ENCODE measurements around the gene IGHMBP2. TPM values are rescaled to one million over a fixed set of nuclear protein-coding genes. Genes with fewer than 3 reads are reported as not detected.

IGHMBP2 gene
- total RNA-seq, 1 donor from 2014 or later: 20.3 TPM

DNA sequence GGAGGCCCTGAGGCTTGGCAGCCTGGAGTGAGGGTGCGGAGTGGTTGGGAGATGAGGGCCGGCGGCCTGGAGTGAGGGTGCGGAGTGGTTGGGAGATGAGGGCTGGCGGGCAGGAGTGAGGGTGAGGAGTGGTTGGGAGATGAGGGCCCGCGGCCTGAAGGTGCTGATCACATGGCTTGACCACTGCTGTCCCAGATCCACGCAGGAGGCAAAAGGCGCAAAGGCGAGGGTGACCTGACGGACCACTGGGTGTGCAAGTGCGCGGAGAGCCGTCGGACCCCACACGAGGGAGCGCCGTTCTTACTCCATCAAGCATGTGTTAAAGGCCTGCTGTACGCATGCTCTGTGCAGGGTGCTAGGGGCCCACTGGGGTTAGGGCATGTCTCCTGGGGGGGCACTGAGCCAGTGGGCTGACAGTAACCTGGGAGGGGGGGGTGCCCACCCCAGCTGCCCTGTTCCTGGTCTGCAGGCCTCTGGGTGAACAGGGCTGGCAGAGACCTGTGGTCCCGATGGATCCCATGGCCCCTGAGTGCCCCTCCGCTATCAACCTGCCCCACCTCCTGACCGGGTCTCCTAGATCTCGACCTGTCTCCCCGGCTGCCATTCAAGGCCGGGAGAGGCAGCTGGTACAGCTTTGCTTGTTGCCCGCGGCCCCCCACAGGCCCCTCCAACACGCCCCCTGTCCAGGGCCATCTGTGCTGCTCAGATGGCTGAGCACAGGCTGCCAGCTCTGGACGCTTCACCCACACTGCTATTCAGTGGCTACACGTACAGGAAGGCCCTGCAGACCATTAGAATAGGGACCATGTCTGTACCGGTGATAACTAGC, 56.0 kb downstream of the IGHMBP2 start:
- DNase-seq: no peak

DNA sequence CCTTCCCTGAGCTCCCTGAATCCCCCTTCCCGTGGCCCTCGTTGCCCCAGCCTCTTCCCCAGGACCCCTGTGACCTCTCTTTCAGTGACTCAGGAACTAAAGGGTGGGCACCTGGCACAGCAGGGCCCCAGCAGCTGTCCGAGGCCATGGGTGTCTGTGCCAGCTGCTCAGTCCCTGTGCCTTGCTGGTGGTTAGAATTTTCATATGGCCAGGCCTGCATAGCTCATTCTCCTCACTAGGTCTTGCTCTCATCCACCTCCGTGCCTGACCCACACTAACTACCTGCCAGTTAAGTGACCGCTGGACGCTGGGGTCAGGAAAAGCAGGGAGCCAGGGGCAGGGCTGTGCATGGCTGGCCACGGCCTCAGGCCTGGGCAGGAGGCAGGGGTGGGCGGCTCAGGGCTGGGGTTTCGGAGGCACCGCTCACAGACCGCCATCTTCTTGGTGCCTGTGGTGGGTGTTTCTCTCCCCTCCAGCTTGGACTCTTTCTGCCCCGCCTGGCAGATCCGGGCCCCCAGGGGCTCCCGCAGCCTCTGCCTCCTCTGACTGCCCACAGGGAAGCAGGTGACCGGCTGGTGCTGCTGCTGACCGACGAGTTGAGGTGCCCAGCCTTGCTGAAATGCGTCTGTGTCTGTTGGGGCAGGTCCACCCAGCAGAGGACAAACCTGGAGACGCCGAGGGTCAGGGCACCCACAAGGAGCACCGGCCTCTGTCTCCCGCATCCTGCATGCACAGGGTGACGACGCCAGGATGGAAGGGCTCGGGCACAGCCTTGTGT, 56.8 kb downstream of the IGHMBP2 start:
- Histone ChIP-seq H3K9me3 (no peaks in the 10 kb centered on the region), H3K4me3 (no peak overlapping the region), H3K36me3 (no peaks in the 10 kb centered on the region), H3K4me1 (peaks cover under 1% of the 10 kb centered on the region), H3K27me3 (no peaks in the 10 kb centered on the region), H3K27ac (no peak overlapping the region)
- no peak for ATAC-seq
- no peak for DNase-seq
- intact Hi-C loops (cut with DNase I): no loop called here
- TF ChIP-seq, protein P1, sequence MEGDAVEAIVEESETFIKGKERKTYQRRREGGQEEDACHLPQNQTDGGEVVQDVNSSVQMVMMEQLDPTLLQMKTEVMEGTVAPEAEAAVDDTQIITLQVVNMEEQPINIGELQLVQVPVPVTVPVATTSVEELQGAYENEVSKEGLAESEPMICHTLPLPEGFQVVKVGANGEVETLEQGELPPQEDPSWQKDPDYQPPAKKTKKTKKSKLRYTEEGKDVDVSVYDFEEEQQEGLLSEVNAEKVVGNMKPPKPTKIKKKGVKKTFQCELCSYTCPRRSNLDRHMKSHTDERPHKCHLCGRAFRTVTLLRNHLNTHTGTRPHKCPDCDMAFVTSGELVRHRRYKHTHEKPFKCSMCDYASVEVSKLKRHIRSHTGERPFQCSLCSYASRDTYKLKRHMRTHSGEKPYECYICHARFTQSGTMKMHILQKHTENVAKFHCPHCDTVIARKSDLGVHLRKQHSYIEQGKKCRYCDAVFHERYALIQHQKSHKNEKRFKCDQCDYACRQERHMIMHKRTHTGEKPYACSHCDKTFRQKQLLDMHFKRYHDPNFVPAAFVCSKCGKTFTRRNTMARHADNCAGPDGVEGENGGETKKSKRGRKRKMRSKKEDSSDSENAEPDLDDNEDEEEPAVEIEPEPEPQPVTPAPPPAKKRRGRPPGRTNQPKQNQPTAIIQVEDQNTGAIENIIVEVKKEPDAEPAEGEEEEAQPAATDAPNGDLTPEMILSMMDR (IDR thresholded peaks at IDR 0.05): no peak

More for the DNA sequence above, 56.0 kb downstream of the IGHMBP2 start:
- no peaks in the 10 kb centered on the region for H3K9me3 ChIP-seq
- H3K4me1 ChIP-seq: peaks cover 4% of the 10 kb centered on the region
- no peak overlapping the region for H3K27ac ChIP-seq
- H3K36me3 ChIP-seq: no peaks in the 10 kb centered on the region
- ATAC-seq: no peak
- TF ChIP-seq, protein P1 (IDR thresholded peaks at IDR 0.05): no peak
- H3K4me3 ChIP-seq: no peak overlapping the region
- no peaks in the 10 kb centered on the region for H3K27me3 ChIP-seq
- intact Hi-C loops (cut with DNase I): no loop called here

DNA sequence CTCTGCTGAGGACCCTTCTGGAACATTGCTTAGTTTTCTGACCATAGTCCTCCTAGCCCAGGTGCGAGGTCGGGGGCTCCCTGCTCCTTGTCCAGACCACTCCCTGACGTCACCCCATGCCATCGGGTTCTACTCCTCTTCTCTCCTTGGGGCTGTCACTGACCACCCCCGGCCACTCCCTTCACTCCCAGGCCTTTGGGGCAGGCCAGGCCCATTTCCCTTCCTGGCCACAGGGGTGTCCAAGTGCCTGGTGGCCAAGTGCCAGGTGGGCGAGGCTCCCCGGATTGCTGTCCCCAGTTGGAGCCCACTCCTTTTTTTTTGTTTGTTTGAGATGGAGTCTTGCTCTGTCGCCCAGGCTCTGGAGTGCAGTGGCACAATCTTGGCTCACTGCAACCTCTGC, 57.6 kb downstream of the IGHMBP2 start:
- no peak for DNase-seq
- ATAC-seq: no peak
- Histone ChIP-seq H3K27ac (no peak overlapping the region), H3K36me3 (no peaks in the 10 kb centered on the region), H3K4me3 (no peak overlapping the region), H3K9me3 (no peaks in the 10 kb centered on the region), H3K4me1 (no peaks in the 10 kb centered on the region), H3K27me3 (no peaks in the 10 kb centered on the region)
- TF ChIP-seq, protein P1 (IDR thresholded peaks at IDR 0.05): no peak
- intact Hi-C loops (cut with DNase I): no loop called here

DNA sequence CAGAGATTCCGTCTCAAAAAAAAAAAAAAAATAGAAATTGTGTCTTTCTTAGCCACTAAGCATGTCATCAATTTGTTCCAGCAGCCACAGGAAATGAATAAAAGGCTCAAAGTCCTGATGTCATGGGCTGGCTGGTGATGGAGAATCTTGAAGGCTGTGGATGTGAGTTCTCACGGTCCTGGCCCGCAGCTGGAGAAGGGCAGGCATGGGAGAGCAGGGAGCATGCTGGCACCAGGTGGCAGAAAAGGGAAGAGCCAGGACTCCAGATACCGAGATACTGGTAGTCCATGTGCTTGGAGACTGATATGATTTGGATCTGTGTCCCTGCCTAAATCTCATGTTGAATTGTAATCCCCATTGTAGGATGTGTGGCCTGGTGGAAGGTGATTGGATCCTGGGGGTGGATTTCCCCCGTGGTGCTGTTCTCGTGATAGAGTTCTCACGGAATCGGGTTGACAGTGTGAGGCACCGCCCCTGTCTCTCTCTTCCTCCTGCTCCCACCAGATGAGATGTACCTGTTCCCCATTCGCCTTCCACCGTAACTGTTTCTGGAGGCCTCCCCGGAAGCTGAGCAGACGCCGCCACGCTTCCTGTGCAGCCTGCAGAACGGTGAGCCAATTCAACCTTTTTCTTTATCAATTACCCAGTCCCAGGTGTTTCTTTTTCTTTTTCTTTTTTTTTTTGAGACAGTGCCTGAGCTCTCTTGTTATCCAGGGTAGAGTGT, 59.0 kb downstream of the IGHMBP2 start:
- H3K36me3 ChIP-seq: no peaks in the 10 kb centered on the region
- intact Hi-C loops (cut with DNase I): no loop called here
- H3K4me3 ChIP-seq: no peak overlapping the region
- H3K4me1 ChIP-seq: no peaks in the 10 kb centered on the region
- H3K27me3 ChIP-seq: no peaks in the 10 kb centered on the region
- H3K27ac ChIP-seq: no peak overlapping the region
- DNase-seq (peak; percentile 40), ATAC-seq (no peak)
- no peaks in the 10 kb centered on the region for H3K9me3 ChIP-seq
- TF ChIP-seq, protein P1 (IDR thresholded peaks at IDR 0.05): no peak

DNA sequence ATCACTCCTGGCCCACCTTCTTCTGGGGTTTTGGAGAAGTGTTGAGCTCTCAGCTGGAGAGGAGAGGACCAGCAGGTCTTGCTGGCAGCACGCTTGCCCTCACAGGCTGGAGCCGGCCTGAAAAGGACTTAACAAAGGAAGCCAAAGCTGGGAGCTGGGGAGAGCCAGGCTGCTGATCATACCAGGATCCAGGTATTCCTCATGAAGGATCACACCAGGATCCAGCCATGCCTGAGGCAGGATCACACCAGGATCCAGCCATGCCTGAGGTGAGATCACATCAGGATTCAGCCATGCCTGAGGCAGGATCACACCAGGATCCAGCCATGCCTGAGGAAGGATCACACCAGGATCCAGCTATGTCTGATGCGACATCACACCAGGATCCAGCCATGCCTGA, 60.1 kb downstream of the IGHMBP2 start:
- Histone ChIP-seq H3K9me3 (no peaks in the 10 kb centered on the region), H3K36me3 (no peaks in the 10 kb centered on the region), H3K4me3 (no peak overlapping the region), H3K27ac (no peak overlapping the region), H3K27me3 (no peaks in the 10 kb centered on the region), H3K4me1 (no peaks in the 10 kb centered on the region)
- ATAC-seq (peak; percentile 65), DNase-seq (peak; percentile 46)
- TF ChIP-seq, protein P1 (IDR thresholded peaks at IDR 0.05): no peak
- intact Hi-C loops (cut with DNase I): no loop called here
